ENCODE data around the gene SEMA3D.

DNA sequence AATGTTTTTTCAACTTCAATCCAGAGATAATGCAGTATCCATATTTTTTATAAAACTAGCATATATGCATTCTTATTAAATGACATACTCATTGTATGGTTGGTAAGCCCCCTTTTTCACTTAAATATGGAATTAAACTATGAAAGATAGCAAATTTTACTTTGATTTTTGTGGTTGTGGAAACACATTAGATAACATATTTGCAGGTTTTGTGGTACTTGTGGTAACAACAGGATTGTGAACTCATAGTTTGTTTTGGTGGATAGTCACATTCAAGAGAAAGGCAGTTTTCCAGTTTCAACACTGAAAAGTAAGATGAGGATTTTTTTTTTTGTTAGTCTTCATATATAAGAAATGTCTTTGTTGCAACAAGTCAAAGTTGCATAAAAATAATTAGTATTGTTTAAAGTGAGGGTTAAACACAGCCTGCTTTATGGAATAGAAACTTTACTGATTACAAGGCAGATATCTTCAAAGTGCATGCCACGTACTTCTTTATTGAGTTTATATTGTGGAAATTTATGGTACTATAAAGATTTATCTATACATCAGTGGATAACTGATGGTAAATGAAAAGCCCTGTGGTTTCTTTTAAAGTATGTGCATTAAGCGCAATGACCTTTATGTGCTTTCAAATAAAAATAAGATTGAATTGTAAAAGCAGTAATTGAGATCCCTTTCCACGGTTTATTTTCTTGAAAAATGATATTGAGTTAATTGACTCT lies 39.7 kb upstream of the SEMA3D start:
- TF ChIP-seq ZNF302 (CRISPR knock-in tag; IDR thresholded peaks at IDR 0.05) (no peak), MYC (IDR thresholded peaks at IDR 0.05; ENCODE audit: borderline replicate concordance, low read length) (no peak), CBX8 (IDR thresholded peaks at IDR 0.05) (no peak), EP300 (IDR thresholded peaks at IDR 0.05) (no peak), KDM1A (IDR thresholded peaks at IDR 0.05; ENCODE audit: low read depth) (no peak), SMC3 (IDR thresholded peaks at IDR 0.05) (no peak), KDM5A (IDR thresholded peaks at IDR 0.05) (no peak), POLR2A (IDR thresholded peaks at IDR 0.05; ENCODE audit: low read length) (no peak), CHD4 (IDR thresholded peaks at IDR 0.05; ENCODE audit: borderline replicate concordance) (no peak), MAFK (IDR thresholded peaks at IDR 0.05; ENCODE audit: partially characterized antibody) (no peak), RFX5 (IDR thresholded peaks at IDR 0.05) (no peak)
- TF ChIP-seq, protein P1, sequence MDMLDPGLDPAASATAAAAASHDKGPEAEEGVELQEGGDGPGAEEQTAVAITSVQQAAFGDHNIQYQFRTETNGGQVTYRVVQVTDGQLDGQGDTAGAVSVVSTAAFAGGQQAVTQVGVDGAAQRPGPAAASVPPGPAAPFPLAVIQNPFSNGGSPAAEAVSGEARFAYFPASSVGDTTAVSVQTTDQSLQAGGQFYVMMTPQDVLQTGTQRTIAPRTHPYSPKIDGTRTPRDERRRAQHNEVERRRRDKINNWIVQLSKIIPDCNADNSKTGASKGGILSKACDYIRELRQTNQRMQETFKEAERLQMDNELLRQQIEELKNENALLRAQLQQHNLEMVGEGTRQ (IDR thresholded peaks at IDR 0.05) = no peak
- TF ChIP-seq, protein P2, sequence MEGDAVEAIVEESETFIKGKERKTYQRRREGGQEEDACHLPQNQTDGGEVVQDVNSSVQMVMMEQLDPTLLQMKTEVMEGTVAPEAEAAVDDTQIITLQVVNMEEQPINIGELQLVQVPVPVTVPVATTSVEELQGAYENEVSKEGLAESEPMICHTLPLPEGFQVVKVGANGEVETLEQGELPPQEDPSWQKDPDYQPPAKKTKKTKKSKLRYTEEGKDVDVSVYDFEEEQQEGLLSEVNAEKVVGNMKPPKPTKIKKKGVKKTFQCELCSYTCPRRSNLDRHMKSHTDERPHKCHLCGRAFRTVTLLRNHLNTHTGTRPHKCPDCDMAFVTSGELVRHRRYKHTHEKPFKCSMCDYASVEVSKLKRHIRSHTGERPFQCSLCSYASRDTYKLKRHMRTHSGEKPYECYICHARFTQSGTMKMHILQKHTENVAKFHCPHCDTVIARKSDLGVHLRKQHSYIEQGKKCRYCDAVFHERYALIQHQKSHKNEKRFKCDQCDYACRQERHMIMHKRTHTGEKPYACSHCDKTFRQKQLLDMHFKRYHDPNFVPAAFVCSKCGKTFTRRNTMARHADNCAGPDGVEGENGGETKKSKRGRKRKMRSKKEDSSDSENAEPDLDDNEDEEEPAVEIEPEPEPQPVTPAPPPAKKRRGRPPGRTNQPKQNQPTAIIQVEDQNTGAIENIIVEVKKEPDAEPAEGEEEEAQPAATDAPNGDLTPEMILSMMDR (IDR thresholded peaks at IDR 0.05) = no peak
- TF ChIP-seq, protein P3, sequence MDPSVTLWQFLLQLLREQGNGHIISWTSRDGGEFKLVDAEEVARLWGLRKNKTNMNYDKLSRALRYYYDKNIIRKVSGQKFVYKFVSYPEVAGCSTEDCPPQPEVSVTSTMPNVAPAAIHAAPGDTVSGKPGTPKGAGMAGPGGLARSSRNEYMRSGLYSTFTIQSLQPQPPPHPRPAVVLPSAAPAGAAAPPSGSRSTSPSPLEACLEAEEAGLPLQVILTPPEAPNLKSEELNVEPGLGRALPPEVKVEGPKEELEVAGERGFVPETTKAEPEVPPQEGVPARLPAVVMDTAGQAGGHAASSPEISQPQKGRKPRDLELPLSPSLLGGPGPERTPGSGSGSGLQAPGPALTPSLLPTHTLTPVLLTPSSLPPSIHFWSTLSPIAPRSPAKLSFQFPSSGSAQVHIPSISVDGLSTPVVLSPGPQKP (IDR thresholded peaks at IDR 0.05; ENCODE audit: low read depth, low read length) = no peak
